ENCODE data around the gene REM2.
"Not testable (repeated sequence)": the region's sequence is repeated elsewhere in the genome, so short reads cannot be mapped to it uniquely, and the experiment has no call there.

The REM2 gene

GRCh38 chr14:22898302-22899090 is 15.5 kb downstream of the REM2 start:
- DNase-seq: no peak

- DNase-seq: peak; percentile 1
These were observed 17.2 kb downstream of the REM2 start for GRCh38 chr14:22900081-22900799.

DNA sequence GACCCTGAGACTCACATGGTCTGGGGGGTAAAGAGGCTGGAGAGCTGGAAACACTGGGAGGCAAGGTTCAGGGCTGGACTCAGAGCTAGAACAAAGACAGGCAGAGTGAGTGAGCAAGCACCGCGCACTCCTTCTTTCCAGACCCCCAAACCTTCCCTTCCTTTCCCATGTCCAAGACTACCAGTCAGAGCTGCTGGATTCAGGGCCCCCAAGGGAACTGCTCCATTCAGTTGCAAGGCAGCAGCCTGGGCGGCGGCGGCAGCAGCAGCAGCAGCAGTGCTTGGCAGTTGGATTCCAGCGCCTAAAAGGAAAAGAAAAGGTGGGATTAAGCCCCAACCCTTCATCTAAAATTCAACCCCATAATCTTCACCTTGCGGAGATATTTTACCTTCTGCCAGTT is 18.8 kb downstream of the REM2 start:
- no peak for DNase-seq

DNA sequence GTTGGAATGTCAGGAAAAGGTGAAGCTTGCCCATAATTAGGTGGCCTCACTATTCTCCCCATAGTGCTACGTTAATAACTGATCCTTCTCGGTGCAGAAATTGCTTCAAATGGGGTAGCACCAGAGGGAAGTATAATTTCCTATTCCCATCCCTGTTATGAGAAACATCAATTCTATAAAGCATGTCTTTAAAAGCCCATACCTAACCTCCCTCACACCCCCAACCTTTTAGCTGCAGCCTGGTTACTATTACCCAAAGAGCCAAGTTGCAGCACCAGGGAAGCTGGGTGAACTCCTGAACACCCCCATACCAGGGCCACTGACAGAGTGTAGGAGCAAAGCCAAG is 20.7 kb downstream of the REM2 start:
- no peak for DNase-seq

GRCh38 chr14:22905627-22906026 is 22.6 kb downstream of the REM2 start:
- DNase-seq: no peak

GRCh38 chr14:22906073-22906472 is 23.1 kb downstream of the REM2 start:
- no peak for DNase-seq

DNA sequence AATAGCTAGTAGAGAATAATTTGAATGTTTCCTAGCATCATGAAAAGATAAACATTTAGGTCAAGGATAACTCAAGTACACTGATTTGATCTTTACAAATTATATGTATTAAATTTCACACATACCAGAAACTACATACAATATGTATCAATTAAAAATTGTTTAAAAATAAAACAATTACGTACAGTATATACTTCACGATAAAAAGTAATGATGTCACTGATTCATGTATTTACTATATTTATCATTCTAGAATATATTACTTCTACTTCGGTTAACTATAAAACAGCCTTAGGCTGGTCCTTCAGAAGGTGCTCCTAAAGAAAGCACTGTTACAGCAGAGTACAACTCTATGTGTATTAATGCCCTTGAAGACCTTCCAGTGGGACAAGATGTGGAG is 24.4 kb downstream of the REM2 start:
- DNase-seq: no peak

GRCh38 chr14:22908601-22909000 is 25.6 kb downstream of the REM2 start:
- no peak for DNase-seq

DNA sequence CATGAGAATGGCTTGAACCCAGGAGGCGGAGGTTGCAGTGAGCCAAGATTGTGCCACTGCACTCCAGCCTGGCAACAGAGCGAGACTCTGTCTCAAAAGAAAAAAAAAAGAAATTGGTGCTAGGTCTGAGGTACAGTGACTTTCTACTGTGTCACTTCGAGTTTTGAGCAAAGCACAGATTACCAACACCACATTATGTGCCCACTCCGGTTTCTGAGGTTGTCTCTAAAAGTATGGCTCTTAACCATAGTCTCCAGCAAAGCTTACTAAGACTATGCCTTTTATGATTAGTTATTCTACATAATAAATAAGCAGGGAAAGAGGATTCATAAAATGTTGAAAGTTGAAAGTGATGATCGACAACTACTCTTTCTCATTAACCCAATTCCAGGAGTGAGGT is 27.9 kb downstream of the REM2 start:
- no peak for DNase-seq

- not testable (repeated sequence) for DNase-seq
These were observed 31.8 kb downstream of the REM2 start for GRCh38 chr14:22914836-22915235.

DNA sequence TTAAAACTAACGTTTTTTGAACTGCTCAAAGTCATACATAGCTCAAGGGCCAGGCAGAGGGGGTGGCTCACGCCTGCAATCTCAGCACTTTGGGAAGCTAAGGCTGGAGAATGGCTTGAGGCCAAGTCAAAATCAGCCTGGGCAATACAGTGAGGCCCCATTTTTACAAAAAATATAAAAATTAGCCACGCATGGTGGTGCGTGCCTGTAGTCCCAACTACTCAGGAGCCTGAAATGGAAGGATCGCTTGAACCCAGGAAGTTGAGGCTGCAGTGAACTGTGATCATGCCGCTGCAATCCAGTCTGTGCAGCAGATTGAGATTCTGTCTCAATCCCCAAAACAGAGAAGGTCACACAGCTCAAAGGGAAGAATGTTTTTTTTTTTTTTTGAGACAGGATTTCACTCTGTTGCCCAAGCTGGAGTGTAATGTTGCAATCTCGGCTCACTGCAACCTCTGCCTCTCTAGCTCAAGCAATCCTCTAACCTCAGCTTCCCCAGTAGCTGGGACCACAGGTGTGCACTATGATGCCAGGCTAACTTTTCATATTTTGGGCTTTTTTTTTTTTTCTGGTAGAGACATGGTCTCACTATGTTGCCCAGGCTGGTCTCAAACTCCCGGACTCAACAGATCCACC is 33.0 kb downstream of the REM2 start:
- DNase-seq: no peak

- peak; percentile 99 for DNase-seq
These were observed 36.0 kb downstream of the REM2 start, which contains the start of gene RBM23 for GRCh38 chr14:22918804-22919600. RBM23 (minus strand) TSS chr14:22919149.

DNA sequence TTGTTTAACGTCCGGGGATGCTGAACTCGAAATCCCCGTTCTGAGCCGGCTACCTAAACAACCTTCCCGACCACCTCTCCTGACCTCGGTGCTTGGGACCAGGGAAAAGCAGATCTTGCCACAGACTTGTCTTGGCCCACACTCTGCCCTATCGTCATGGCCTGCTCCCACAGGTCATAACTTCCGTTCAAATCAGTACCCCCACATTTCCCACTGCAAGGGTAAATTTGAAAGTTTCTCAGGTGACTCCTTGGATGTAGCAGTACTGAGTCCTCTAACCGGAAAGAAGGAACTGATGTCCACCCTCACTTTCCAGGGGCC is 36.5 kb downstream of the REM2 start:
- DNase-seq: no peak

GRCh38 chr14:22920697-22921096 is 37.7 kb downstream of the REM2 start:
- DNase-seq: no peak

DNA sequence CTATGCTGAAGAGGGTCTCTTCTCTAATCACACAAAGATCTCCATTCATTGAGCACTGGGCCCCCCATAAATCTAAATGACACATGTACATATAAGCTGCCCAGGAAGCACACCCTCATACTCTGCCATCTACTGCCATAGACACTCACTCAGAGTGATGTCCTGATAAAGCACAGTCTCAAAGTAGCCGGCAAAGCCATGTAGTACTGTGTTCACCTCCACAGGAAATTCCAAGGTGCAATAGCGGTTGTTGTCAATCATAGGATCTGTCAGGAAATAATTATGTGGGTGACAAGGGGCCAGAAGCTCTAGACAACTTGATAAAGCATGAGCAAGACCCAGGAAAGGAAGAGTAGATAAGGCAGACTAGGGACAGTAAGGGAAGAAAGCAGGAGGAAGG is 39.3 kb downstream of the REM2 start:
- no peak for DNase-seq

- DNase-seq: no peak
These were observed 40.7 kb downstream of the REM2 start for GRCh38 chr14:22923746-22924145.

DNA sequence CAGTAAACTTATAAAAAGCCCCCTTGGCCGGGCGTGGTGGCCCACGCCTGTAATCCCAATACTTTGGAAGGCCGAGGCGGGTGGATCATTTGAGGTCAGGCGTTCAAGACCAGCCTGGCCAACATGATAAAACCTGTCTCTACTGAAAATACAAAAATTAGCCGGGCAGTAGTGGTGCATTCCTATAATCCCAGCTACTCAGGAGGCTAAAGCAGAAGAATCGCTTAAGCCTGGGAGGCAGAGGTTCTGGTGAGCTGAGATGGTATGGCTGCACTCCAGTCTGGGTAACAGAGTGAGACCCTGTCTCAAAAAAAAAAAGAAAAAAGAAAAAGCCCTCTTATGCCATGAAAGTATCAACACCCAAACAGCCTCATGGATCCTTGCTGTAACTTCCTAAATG is 42.5 kb downstream of the REM2 start:
- no peak for DNase-seq

DNA sequence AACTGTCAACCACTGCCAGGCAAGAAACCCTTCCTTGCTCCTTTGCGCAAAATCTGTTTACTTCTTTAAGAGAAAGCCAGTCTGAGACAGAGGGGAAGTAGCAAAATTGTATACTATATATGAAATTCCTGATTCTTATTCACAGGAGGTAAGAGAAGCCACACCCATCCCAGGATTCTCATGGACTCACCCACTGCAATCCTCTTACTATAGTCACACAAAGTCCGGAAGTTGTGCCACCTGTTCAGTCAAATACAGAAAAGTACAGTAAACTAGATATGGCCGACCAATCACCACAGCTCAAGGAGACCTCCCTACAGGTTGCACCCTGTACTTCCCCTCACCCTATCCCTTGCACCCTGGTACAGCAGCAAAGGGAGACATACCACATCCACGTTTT is 43.3 kb downstream of the REM2 start:
- DNase-seq: no peak

GRCh38 chr14:22928237-22929103 is 45.4 kb downstream of the REM2 start:
- DNase-seq: no peak

DNA sequence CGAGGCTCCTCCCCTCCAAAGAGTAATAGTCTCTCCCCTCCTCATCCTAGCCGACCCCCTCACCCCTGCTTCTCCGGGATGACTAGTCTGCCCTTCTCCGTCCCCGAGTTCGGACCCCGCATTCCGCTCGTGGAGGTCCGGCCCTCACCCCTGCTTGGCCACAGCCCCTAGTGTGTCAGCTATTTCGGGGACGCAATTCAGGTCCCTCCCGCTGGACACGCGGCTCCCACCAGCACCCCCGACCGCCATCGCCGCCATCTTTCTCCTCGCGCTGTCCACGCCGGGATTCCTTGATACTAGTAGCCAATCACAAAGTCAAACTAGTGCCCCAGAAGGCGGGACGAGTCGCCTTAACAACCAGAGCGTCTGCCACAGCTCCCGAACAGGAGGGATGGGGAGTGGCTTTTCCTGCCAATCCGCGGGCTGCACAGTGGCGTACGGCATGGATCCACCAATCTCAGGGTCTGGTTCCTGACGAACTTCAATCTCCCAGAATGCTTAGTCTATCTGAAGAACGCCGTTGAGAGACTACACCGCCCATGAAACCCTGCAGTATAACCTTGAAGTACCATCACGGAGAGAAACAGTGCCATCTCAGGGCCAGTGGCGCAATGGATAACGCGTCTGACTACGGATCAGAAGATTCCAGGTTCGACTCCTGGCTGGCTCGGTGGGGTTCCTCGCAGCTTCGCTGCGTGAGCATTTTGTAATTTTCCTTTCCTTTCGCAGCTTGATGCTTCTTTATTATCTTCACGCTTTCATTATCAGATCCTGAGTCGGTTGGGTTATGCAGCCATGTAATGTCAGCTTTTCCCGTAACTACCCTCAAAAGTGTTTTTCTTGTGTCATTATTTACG is 46.3 kb downstream of the REM2 start, which contains the start of gene PRMT5:
PRMT5 (minus strand) TSS at position 273 of the 857 bp plus-strand sequence; CDS start at position 258, 15 bp downstream.
- peak; percentile 97 for DNase-seq

- DNase-seq: no peak
These were observed 46.9 kb downstream of the REM2 start for GRCh38 chr14:22929961-22930364.
